ENCODE data around the gene TUB.

TUB gene

GRCh38 chr11:8093931-8094575 lies 13.0 kb downstream of the TUB start:
- DNase-seq = no peak

- DNase-seq = no peak
These were observed 13.6 kb downstream of the TUB start for GRCh38 chr11:8094656-8095055.

- DNase-seq = no peak
These were observed 14.4 kb downstream of the TUB start for GRCh38 chr11:8095371-8095770.

GRCh38 chr11:8095806-8096522 lies 15.0 kb downstream of the TUB start:
- no peak for DNase-seq

- no peak for DNase-seq
These were observed 15.6 kb downstream of the TUB start for GRCh38 chr11:8096575-8096974.

GRCh38 chr11:8097062-8097461 lies 16.1 kb downstream of the TUB start:
- DNase-seq = no peak

- no peak for DNase-seq
These were observed 16.5 kb downstream of the TUB start for GRCh38 chr11:8097468-8097867.

- DNase-seq = no peak
These were observed 16.9 kb downstream of the TUB start for GRCh38 chr11:8097926-8098325.

GRCh38 chr11:8098361-8098760 lies 17.4 kb downstream of the TUB start:
- DNase-seq = no peak

- DNase-seq = no peak
These were observed 17.9 kb downstream of the TUB start for GRCh38 chr11:8098879-8099278.

- peak; percentile 41 for DNase-seq
These were observed 18.4 kb downstream of the TUB start for GRCh38 chr11:8099291-8099899.

GRCh38 chr11:8100158-8100557 lies 19.1 kb downstream of the TUB start:
- DNase-seq = no peak

- DNase-seq = no peak
These were observed 19.6 kb downstream of the TUB start for GRCh38 chr11:8100605-8101004.

GRCh38 chr11:8101421-8101820 lies 20.4 kb downstream of the TUB start:
- no peak for DNase-seq

- DNase-seq = no peak
These were observed 21.4 kb downstream of the TUB start for GRCh38 chr11:8102296-8102915.

- DNase-seq = no peak
These were observed 22.0 kb downstream of the TUB start for GRCh38 chr11:8102965-8103364.

GRCh38 chr11:8103909-8104308 lies 22.9 kb downstream of the TUB start:
- DNase-seq = no peak

- DNase-seq = no peak
These were observed 24.1 kb downstream of the TUB start for GRCh38 chr11:8105133-8105532.

GRCh38 chr11:8105666-8106065 lies 24.7 kb downstream of the TUB start:
- no peak for DNase-seq

- no peak for DNase-seq
These were observed 25.7 kb downstream of the TUB start for GRCh38 chr11:8106679-8107078.

- no peak for DNase-seq
These were observed 26.6 kb downstream of the TUB start for GRCh38 chr11:8107642-8108041.

GRCh38 chr11:8108421-8108820 lies 27.4 kb downstream of the TUB start:
- DNase-seq = no peak

- DNase-seq = no peak
These were observed 28.7 kb downstream of the TUB start for GRCh38 chr11:8109675-8110074.

GRCh38 chr11:8110396-8110795 lies 29.4 kb downstream of the TUB start:
- DNase-seq = peak; percentile 89
